GM12892 (cell line): ENCODE measurements around the gene SPG11.

Experiments used
- POLR2A ChIP-seq: IDR thresholded peaks from 2 replicates; pipeline ENCODE4 v1.6.1; 2011; ENCODE audit warnings: low read depth, low read length, control low read depth
- POLR2AphosphoS5 ChIP-seq: IDR thresholded peaks from 2 replicates; pipeline ENCODE4 v1.6.1; 2011; ENCODE audit warnings: low read depth, low read length, control low read depth
- TAF1 ChIP-seq: IDR thresholded peaks from 2 replicates; pipeline ENCODE4 v1.6.1; 2011; ENCODE audit warnings: low read depth, mild to moderate bottlenecking, control low read depth, low read length, borderline replicate concordance

DNA sequence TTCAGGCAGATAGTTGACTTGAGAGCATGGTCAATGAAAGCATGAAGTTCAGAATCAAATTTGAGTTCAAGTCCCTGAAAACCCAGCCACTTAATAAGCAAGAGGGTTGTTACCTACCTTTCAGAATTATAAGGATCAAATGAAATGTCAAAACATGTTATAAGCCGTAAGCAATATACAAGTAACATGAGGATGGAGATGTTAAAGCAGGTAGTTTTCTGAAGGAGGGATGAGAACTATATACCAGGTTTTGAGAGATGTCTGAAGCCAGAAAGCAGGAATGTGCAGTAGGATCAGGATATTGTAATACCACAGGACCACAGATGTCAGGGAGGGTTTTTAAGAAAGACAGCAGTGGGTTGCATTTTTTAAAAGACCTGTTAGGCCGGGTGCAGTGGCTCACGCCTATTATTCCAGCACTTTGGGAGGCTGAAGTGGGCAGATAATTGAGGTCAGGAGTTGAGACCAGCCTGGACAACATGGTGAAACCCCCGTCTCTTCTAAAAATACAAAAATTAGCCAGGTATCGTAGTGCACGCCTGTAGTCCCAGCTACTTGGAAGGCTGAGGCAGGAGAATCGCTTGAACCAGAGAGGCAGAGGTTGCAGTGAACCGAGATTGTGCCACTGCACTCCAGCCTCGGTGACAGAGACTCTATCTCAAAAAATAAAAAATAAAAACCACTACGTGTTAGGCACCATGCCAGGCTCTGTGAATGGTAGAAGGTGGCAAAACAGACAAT is 133.4 kb downstream of the SPG11 start:
- TF ChIP-seq POLR2AphosphoS5 = no peak; the same call in none of the 2 replicates
- TF ChIP-seq POLR2A = no peak; the same call in 1 of the 2 replicates
- no peak for TF ChIP-seq TAF1
